Colonic mucosa (tissue), 4 donors: ENCODE data around the gene ST7. TPM values are rescaled to one million over a fixed set of nuclear protein-coding genes. Genes with fewer than 3 reads are reported as not detected.
"Not testable (repeated sequence)": the region's sequence is repeated elsewhere in the genome, so short reads cannot be mapped to it uniquely, and the experiment has no call there.

Experiments used
- DNase-seq: peaks from one replicate; pipeline ENCODE4 v3.0.0-alpha.2; 2020
- H3K27ac ChIP-seq: fragments of 200-600 bp; one replicate; pipeline ENCODE4 v1.8.0; 2021
- H3K27me3 ChIP-seq: fragments of 200-600 bp; one replicate; pipeline ENCODE4 v1.8.0; 2021
- H3K36me3 ChIP-seq: fragments of 200-600 bp; one replicate; pipeline ENCODE4 v1.8.0; 2021
- H3K4me1 ChIP-seq: fragments of 200-600 bp; one replicate; pipeline ENCODE4 v1.8.0; 2021; ENCODE audit warnings: mild to moderate bottlenecking
- H3K4me3 ChIP-seq: fragments of 200-600 bp; one replicate; pipeline ENCODE4 v1.8.0; 2021
- H3K9ac ChIP-seq, 2 donors: one replicate each; pipeline ENCODE4 v1.7.0; 2013; ENCODE audit warnings: control low read depth in 2 of 2, low read depth in 2 of 2, low read length in 2 of 2
- H3K9me3 ChIP-seq: fragments of 200-600 bp; one replicate; pipeline ENCODE4 v1.8.0; 2021
- intact Hi-C: fragments of 100-400 bp; cut with DNase I; formaldehyde crosslinking; loops from one replicate; pipeline ENCODE4 v1.14.1; 2022
- total RNA-seq, 2 donors: library from RNA; stranded (reverse); fragmentation: NEBNext Ultra II Directional in 1 of 2; extraction: Animal tissue kit (Norgen Biotek cat#: 25700) in 1 of 2; gene quantifications; one replicate each; pipeline ENCODE4 v1.2.1, GENCODE V29; 2021
- TF ChIP-seq, protein P1 (sequence below): fragments of 200-600 bp; IDR thresholded peaks from one replicate; pipeline ENCODE4 v1.8.0; 2022; ENCODE audit warnings: antibody characterized with exemption, mild to moderate bottlenecking
- donor health status: healthy.
- donor health status: DM: no; HTN: no; CAD: no.
- donor health status: DM: no; HTN: no; CAD: no.

Gene ST7
- total RNA-seq, 2 donors from 2014 or later = 10.6 to 12.2 TPM

DNA sequence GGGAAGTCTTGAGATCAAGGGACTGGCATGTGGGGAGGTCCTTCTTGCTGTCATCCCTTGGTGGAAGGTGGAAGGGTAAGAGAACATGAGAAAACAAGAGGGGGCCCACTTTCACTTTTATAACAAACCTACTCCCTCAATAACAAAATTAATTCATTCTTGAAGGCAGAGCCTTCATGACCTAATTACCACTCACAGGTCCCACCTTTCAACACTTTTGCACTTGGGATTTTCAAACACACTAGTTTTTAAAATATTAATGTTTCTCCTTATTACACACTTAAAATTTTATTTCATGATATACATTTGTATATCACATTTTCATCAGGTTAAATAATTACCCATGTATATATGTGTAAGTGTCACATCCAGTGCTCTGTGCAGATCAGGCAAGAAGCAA, 2.0 kb downstream of the ST7 start:
- Histone ChIP-seq H3K27ac (no peak overlapping the region), H3K4me1 (no peaks in the 10 kb centered on the region), H3K4me3 (no peak overlapping the region), H3K27me3 (no peaks in the 10 kb centered on the region), H3K9me3 (no peaks in the 10 kb centered on the region), H3K9ac (no peak overlapping the region), H3K36me3 (no peaks in the 10 kb centered on the region)
- intact Hi-C loops = loop anchor here (10.0 kb wide), 1 partner anchor 91 kb away; the partner anchor contains the start of gene CAPZA2
- TF ChIP-seq, protein P1, sequence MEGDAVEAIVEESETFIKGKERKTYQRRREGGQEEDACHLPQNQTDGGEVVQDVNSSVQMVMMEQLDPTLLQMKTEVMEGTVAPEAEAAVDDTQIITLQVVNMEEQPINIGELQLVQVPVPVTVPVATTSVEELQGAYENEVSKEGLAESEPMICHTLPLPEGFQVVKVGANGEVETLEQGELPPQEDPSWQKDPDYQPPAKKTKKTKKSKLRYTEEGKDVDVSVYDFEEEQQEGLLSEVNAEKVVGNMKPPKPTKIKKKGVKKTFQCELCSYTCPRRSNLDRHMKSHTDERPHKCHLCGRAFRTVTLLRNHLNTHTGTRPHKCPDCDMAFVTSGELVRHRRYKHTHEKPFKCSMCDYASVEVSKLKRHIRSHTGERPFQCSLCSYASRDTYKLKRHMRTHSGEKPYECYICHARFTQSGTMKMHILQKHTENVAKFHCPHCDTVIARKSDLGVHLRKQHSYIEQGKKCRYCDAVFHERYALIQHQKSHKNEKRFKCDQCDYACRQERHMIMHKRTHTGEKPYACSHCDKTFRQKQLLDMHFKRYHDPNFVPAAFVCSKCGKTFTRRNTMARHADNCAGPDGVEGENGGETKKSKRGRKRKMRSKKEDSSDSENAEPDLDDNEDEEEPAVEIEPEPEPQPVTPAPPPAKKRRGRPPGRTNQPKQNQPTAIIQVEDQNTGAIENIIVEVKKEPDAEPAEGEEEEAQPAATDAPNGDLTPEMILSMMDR = no peak
- DNase-seq = no peak

DNA sequence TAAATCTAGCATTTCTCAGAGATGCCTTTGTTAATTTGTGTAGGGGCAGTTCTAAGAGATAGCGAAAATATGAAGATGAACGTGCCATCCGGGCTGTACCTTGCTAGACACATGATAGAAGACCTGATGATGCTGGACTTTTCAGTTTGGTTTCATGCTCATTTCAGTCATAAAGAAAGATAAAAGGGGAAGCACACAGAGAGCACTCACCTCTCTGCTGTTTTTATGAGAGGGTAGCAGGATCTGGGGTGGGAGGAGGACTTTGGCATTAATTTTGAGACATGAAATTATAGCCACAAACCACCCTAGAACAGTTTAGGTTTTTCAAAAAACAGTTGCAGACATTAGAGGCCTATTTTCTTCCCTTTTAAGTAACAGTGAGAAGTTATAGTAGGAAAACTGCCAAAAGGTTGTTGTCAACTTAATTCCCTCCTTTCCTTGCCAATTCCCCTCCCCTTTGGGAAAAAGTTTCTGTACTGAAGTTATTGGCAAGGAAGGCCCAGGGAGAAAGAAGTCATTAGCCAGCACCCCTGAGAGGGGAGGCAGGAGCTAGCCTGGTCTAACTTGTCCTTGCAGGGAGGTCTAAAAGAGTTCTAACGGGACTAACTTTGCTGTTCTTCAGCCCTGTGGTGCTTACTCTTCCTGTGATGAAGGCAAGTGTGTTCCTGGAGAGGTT, 2.6 kb downstream of the ST7 start:
- Histone ChIP-seq H3K9ac (no peak overlapping the region), H3K36me3 (no peaks in the 10 kb centered on the region), H3K9me3 (no peaks in the 10 kb centered on the region), H3K27ac (no peak overlapping the region), H3K4me1 (no peaks in the 10 kb centered on the region), H3K27me3 (no peaks in the 10 kb centered on the region), H3K4me3 (no peak overlapping the region)
- no peak for DNase-seq
- TF ChIP-seq, protein P1 = no peak
- intact Hi-C loops = loop anchor here (10.0 kb wide), 1 partner anchor 91 kb away; the partner anchor contains the start of gene CAPZA2

DNA sequence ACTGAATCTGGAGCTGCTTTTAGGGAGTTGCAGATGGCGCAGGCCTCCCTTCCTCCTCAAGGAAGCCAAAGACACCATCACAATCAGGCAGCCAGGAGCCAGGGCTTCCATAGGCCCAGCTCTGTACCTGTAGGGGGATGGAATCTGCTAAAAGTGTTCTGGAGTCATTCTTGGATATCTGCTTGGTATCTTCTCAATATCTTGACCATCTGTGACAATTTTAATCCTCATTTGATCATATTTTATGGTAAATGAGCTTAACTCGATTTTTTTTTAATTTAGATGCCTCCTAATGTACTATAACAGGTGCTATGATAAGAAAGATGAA, 3.1 kb downstream of the ST7 start:
- DNase-seq = no peak
- Histone ChIP-seq H3K4me1 (no peaks in the 10 kb centered on the region), H3K9me3 (no peaks in the 10 kb centered on the region), H3K36me3 (no peaks in the 10 kb centered on the region), H3K9ac (no peak overlapping the region), H3K27ac (no peak overlapping the region), H3K4me3 (no peak overlapping the region), H3K27me3 (no peaks in the 10 kb centered on the region)
- TF ChIP-seq, protein P1 = no peak
- intact Hi-C loops = loop anchor here (10.0 kb wide), 1 partner anchor 92 kb away; the partner anchor contains the start of gene CAPZA2

DNA sequence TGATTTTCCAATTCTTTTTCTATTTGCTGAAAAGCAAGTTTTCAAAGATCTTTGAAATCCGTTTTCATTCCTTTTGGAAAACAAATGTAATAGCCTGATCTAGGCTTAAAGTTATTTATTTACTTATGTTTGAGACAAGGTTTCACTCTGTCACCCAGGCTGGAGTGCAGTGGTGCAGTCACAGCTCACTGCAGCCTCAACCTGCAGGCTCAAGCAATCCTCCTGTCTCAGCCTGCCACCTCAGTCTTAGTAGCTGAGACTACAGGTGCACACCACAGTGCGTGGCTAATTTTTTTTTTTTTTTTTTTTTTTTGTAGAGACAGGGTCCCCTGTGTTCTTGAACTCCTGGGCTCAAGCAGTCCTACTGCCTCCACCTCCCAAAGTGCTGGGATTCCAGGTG, 4.6 kb downstream of the ST7 start:
- Histone ChIP-seq H3K27me3 (no peaks in the 10 kb centered on the region), H3K9ac (no peak overlapping the region), H3K36me3 (no peaks in the 10 kb centered on the region), H3K9me3 (no peaks in the 10 kb centered on the region), H3K27ac (no peak overlapping the region), H3K4me3 (no peak overlapping the region), H3K4me1 (no peaks in the 10 kb centered on the region)
- DNase-seq = no peak
- intact Hi-C loops = loop anchor here (10.0 kb wide), 1 partner anchor 93 kb away; the partner anchor contains the start of gene CAPZA2
- TF ChIP-seq, protein P1 = no peak

DNA sequence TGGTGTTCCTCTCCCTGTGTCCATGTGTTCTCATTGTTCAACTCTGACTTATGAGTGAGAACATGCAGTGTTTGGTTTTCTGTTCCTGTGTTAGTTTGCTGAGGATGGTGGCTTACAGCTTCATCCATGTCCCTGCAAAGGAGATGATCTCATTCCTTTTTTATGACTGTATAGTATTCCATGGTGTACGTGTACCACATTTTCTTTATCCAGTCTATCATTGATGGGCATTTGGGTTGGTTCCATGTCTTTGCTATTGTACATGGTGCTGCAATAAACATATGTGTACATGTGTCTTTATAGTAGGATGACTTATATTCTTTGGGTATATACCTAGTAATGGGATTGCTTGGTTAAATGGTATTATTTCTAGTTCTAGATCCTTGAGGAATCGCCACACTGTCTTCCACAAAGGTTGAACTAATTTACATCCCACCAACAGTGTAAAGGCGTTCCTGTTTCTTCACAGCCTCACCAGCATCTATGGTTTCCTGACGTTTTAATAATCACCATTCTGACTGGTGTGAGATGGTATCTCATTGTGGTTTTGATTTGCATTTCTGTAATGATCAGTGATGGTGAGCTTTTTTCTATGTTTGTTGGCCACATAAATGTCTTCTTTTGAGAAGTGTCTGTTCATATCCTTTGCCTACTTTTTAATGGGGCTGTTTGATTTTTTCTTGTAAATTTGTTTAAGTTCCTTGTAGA, 8.8 kb downstream of the ST7 start:
- H3K4me3 ChIP-seq, H3K27me3 ChIP-seq, DNase-seq, intact Hi-C loops, H3K4me1 ChIP-seq, H3K9me3 ChIP-seq, H3K27ac ChIP-seq, H3K9ac ChIP-seq, H3K36me3 ChIP-seq: not testable (repeated sequence)

DNA sequence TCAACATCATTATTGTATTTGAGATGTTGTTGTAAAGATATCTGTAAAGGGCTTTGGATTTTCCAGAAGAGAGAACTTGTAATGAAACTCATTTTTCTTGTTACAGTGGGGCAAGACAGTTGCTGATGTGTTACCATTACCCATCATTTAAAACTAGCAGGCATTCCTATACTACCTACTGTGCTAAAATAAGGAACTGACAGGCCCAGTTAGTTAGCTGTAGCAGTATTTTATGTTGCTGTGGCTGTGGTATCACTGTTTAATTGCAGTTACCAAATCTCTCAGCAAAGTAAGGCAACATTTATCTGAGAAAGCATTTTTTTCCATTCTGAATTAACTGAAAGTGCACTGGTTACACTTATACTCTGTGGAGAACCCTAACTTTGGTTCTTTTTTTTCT, 9.9 kb downstream of the ST7 start:
- H3K9me3 ChIP-seq = no peaks in the 10 kb centered on the region
- intact Hi-C loops = no loop called here
- no peak overlapping the region for H3K27ac ChIP-seq
- H3K36me3 ChIP-seq = no peaks in the 10 kb centered on the region
- H3K4me3 ChIP-seq = no peak overlapping the region
- no peaks in the 10 kb centered on the region for H3K4me1 ChIP-seq
- no peak for DNase-seq
- no peaks in the 10 kb centered on the region for H3K27me3 ChIP-seq
- TF ChIP-seq, protein P1 = no peak
- no peak overlapping the region for H3K9ac ChIP-seq
